Kidney epithelial cell (primary cell): ENCODE data around the gene ABHD4. TPM values are rescaled to one million over a fixed set of nuclear protein-coding genes. Genes with fewer than 3 reads are reported as not detected.

Experiments used
- DNase-seq: peaks from one replicate; pipeline ENCODE4 v3.0.0-alpha.2; 2010; ENCODE audit warnings: low read depth
- H3K27me3 ChIP-seq: 2 replicates; pipeline ENCODE4 v1.6.0; 2011; ENCODE audit warnings: low read length; ENCODE audit not compliant: control insufficient read depth, insufficient read depth
- H3K36me3 ChIP-seq: 2 replicates; pipeline ENCODE4 v1.5.1; 2011; ENCODE audit warnings: low read length; ENCODE audit not compliant: control insufficient read depth, insufficient read depth
- H3K4me3 ChIP-seq: 2 replicates; pipeline ENCODE4 v1.5.1; 2011; ENCODE audit warnings: low read depth, mild to moderate bottlenecking, control low read depth, low read length
- total RNA-seq: library from RNA; depleted of rRNA; stranded (reverse); fragments of >200 nt; gene quantifications from 2 replicates; pipeline ENCODE4 v1.2.3, GENCODE V29; 2015
- TF ChIP-seq, protein P1 (sequence below): IDR thresholded peaks from 2 replicates; pipeline ENCODE4 v1.5.1; 2011; ENCODE audit warnings: mild to moderate bottlenecking, moderate library complexity, low read length, control low read depth, inconsistent platforms; ENCODE audit not compliant: insufficient read depth, poor library complexity, severe bottlenecking

ABHD4 gene
- total RNA-seq, 1 donor from 2014 or later, result 23.2 TPM

DNA sequence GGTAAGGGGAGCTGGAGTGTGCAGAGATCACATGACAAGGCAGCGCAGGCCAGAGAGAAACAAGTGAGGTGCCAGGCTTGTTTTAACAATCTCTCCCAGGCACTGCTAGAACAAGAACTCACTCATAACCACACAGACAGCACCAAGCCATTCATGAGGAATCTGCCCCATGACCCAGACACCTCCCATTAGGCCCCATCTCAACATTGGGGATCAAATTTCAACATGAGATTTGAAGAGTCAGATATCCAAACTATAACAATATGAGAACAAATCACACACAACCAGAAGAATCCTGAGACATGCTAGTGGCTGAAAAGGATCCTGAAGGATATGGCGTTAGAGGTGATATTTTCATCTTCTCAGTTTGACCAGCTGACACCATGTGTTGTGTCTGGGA lies 24.2 kb downstream of the ABHD4 start:
- H3K36me3 ChIP-seq, result no peaks in the 10 kb centered on the region
- H3K27me3 ChIP-seq, result no peaks in the 10 kb centered on the region
- TF ChIP-seq, protein P1, sequence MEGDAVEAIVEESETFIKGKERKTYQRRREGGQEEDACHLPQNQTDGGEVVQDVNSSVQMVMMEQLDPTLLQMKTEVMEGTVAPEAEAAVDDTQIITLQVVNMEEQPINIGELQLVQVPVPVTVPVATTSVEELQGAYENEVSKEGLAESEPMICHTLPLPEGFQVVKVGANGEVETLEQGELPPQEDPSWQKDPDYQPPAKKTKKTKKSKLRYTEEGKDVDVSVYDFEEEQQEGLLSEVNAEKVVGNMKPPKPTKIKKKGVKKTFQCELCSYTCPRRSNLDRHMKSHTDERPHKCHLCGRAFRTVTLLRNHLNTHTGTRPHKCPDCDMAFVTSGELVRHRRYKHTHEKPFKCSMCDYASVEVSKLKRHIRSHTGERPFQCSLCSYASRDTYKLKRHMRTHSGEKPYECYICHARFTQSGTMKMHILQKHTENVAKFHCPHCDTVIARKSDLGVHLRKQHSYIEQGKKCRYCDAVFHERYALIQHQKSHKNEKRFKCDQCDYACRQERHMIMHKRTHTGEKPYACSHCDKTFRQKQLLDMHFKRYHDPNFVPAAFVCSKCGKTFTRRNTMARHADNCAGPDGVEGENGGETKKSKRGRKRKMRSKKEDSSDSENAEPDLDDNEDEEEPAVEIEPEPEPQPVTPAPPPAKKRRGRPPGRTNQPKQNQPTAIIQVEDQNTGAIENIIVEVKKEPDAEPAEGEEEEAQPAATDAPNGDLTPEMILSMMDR, result no peak
- H3K4me3 ChIP-seq, result no peak overlapping the region
- no peak for DNase-seq

DNA sequence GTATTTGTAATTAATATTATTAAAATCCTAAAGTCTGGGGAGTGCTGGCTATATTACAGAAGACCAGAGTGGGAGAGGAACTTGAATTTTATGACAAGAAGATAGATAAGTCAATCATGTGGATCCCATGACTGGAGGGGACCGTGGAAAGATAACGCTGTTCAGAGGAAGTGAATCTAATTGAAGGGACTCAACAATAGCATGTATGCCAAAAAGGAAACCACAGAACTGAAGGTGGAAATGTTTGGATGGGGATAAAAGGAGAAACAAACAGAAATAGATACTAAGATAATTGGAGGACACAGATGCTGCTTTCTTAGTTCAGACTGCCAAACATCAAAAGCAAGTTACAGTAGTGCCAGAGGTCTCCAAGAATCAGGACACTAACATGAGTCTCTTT lies 24.9 kb downstream of the ABHD4 start:
- TF ChIP-seq, protein P1, result no peak
- H3K27me3 ChIP-seq, result no peaks in the 10 kb centered on the region
- H3K4me3 ChIP-seq, result no peak overlapping the region
- no peaks in the 10 kb centered on the region for H3K36me3 ChIP-seq
- no peak for DNase-seq

DNA sequence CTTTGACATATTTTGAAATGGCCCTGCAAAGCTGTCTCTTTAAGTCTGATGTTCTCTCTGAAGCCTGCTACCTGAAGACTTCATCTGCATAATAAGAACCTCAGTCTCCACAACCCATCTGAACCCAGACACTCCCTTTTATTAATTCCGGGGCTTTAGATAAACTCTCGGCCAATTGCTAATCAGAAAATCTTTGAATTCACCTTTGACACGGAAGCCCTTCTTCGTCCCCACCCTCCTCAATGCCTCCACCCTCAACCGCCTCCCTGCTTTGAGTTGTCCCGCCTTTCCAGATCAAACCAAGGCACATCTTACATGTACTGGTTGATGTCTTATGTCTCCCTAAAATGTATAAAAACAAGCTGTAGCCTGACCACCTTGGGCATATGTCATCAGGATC lies 28.5 kb downstream of the ABHD4 start:
- Histone ChIP-seq H3K27me3 (no peaks in the 10 kb centered on the region), H3K4me3 (no peak overlapping the region), H3K36me3 (no peaks in the 10 kb centered on the region)
- TF ChIP-seq, protein P1, result no peak
- DNase-seq, result no peak

DNA sequence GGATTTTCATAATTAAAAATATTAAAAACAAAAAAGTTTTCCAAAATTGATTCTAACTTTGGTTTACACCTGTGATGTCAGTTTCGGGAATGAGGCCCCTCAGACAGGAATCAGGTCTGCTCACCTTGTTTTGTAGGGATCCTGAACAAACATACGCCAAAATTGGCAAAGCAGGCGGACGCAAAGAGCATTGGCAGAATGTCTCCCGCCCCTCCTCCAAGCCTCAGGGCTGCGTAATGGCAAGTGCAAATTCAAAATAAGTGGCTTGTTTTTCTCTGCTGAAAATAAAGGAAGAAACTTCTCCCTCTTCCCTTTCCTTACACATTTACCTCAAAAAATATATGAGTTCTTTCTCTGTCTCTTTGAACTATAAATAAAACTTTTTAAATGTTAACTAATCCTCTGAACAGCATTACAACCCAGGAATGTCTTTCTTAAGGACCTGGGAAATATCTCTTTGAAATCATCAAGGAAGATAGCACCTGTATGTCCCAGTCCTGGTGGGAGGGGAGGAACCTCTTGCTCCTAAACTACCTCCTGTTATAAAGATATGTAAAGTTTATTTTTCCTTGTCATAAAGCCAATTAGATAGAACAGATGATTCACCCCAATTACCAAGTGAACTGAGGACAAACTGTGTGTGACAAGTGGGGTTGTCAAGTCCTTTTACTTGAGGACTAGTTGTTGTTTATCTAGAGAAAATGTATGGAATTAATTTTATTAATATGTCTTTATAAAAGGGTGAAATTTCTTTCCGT lies 29.6 kb downstream of the ABHD4 start:
- H3K27me3 ChIP-seq, result no peaks in the 10 kb centered on the region
- no peaks in the 10 kb centered on the region for H3K36me3 ChIP-seq
- TF ChIP-seq, protein P1, result no peak
- H3K4me3 ChIP-seq, result no peak overlapping the region
- DNase-seq, result no peak

DNA sequence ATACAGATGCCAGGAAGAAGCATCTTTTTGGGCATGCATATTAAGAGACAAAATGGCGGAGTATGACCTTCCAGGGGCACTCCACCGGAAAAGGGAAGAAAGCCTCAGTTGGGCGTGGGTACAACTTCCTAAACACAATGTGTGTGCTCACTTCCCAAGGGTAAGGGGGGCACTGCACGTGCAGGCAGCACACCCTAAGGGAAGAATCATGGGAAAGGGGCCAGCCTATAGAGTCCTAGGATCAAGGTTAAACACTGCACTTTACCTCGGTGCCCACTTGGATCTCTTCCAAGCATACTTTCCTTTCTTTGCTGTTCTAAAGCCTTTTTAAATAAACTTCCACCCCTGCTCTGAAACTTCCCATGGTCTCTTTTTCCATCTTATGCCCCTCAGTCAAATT lies 31.3 kb downstream of the ABHD4 start:
- TF ChIP-seq, protein P1, result no peak
- Histone ChIP-seq H3K36me3 (no peaks in the 10 kb centered on the region), H3K4me3 (no peak overlapping the region), H3K27me3 (no peaks in the 10 kb centered on the region)
- no peak for DNase-seq

DNA sequence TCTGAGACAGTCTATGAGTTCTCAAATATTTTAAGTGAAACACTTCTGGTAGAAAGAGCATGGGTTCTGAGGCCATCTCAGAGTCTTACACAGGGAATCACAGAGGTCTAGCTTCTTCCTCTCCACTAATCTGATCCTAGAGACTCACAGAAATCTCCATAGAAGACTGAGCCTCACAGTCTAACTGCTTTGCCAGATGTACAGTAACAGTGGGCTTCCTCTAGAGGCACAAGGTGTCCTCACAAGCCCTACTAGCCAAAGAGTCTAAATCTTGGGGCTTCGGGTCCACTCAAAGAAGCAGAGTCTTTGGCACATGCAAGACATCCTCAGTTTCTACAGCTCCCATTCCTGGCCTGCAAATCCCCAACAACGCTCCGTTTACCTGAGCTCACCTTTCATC lies 32.0 kb downstream of the ABHD4 start:
- DNase-seq, result no peak

More for the DNA sequence above, 32.0 kb downstream of the ABHD4 start:
- TF ChIP-seq, protein P1, result no peak
- no peaks in the 10 kb centered on the region for H3K36me3 ChIP-seq
- H3K27me3 ChIP-seq, result no peaks in the 10 kb centered on the region
- no peak overlapping the region for H3K4me3 ChIP-seq
